Measurements from ENCODE around the gene KIF25.

GRCh38 chr6:167984876-167985604, 12.4 kb upstream of the KIF25 start:
- TF ChIP-seq CTCF (conservative IDR thresholded peaks at IDR 0.05; ENCODE audit: low read depth, low read length) (no peak), EZH2 (IDR thresholded peaks at IDR 0.05; ENCODE audit: borderline replicate concordance, low read depth, low read length, poor library complexity, severe bottlenecking) (no peak)
